ENCODE measurements around the gene CEP126.

- TF ChIP-seq, protein P1, sequence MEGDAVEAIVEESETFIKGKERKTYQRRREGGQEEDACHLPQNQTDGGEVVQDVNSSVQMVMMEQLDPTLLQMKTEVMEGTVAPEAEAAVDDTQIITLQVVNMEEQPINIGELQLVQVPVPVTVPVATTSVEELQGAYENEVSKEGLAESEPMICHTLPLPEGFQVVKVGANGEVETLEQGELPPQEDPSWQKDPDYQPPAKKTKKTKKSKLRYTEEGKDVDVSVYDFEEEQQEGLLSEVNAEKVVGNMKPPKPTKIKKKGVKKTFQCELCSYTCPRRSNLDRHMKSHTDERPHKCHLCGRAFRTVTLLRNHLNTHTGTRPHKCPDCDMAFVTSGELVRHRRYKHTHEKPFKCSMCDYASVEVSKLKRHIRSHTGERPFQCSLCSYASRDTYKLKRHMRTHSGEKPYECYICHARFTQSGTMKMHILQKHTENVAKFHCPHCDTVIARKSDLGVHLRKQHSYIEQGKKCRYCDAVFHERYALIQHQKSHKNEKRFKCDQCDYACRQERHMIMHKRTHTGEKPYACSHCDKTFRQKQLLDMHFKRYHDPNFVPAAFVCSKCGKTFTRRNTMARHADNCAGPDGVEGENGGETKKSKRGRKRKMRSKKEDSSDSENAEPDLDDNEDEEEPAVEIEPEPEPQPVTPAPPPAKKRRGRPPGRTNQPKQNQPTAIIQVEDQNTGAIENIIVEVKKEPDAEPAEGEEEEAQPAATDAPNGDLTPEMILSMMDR (IDR thresholded peaks at IDR 0.05; ENCODE audit: insufficient read depth, low read depth, low read length), result no peak
- no peak for TF ChIP-seq EZH2 (IDR thresholded peaks at IDR 0.05; ENCODE audit: insufficient read depth, low read length)
These were observed 60.9 kb downstream of the CEP126 start for GRCh38 chr11:101975734-101976133.

Measured in astrocyte (in vitro differentiated cells and primary cell).